A673 (cell line): ENCODE results near the gene TREX2.

Experiments used
- CTCF ChIP-seq: fragments of 300-800, 200-600 bp; sonication (generic); conservative IDR thresholded peaks from 2 replicates; pipeline ENCODE4 v1.5.1; 2017; ENCODE audit warnings: low read depth, mild to moderate bottlenecking, antibody characterized with exemption, low read length, moderate library complexity, mixed read lengths
- EZH2 ChIP-seq: fragments of 200-600 bp; sonication (generic); IDR thresholded peaks from 2 replicates; pipeline ENCODE4 v1.6.1; 2017; ENCODE audit warnings: borderline replicate concordance, low read depth, mild to moderate bottlenecking, mixed read lengths, antibody characterized with exemption, low read length; ENCODE audit not compliant: poor library complexity, severe bottlenecking

GRCh38 chrX:153478746-153479145 lies 32.9 kb upstream of the TREX2 start:
- TF ChIP-seq CTCF (no peak), EZH2 (no peak)
